OCI-LY3 (cell line): ENCODE measurements around the gene LZTS2.

ENCODE experiments used
- H2AFZ ChIP-seq: fragments of 200-600, 300-600 bp; shearing (Covaris generic); 2 replicates; pipeline ENCODE4 v1.6.0; 2014; ENCODE audit warnings: antibody characterized with exemption, low read depth, low read length
- H3K27ac ChIP-seq: fragments of 200-600, 300-600 bp; sonication (generic); 2 replicates; pipeline ENCODE4 v1.5.1; 2014; ENCODE audit warnings: mild to moderate bottlenecking, low read length, moderate library complexity, mixed read lengths
- H3K27me3 ChIP-seq: fragments of 200-600, 300-600 bp; sonication (generic); 2 replicates; pipeline ENCODE4 v1.6.1; 2014; ENCODE audit warnings: low read depth, low read length, mixed read lengths
- H3K36me3 ChIP-seq: fragments of 200-600, 300-600 bp; sonication (generic); replicated peaks from 2 replicates; pipeline ENCODE3; 2014; ENCODE audit warnings: low read depth, low read length, mixed read lengths
- H3K4me1 ChIP-seq: fragments of 300-600, 200-600 bp; sonication (generic); 2 replicates; pipeline ENCODE4 v1.6.1; 2014; ENCODE audit warnings: low read length, mixed read lengths
- H3K4me2 ChIP-seq: fragments of 200-600, 300-600 bp; sonication (generic); 2 replicates; pipeline ENCODE4 v1.6.1; 2014; ENCODE audit warnings: low read length, mixed read lengths
- H3K4me3 ChIP-seq: fragments of 300-600, 200-600 bp; sonication (generic); 2 replicates; pipeline ENCODE4 v1.5.1; 2014; ENCODE audit warnings: antibody characterized with exemption, mild to moderate bottlenecking, low read length, moderate library complexity
- H3K79me2 ChIP-seq: fragments of 300-600, 200-600 bp; shearing (Covaris generic); 2 replicates; pipeline ENCODE4 v1.6.1; 2014; ENCODE audit warnings: mild to moderate bottlenecking, low read length, mixed read lengths
- H3K9ac ChIP-seq: fragments of 300-600, 200-600 bp; shearing (Covaris generic); 2 replicates; pipeline ENCODE4 v1.6.0; 2014; ENCODE audit warnings: mild to moderate bottlenecking, low read length, moderate library complexity
- H3K9me3 ChIP-seq: fragments of 200-600, 300-600 bp; shearing (Covaris generic); 2 replicates; pipeline ENCODE4 v1.6.1; 2014; ENCODE audit warnings: low read length, mixed read lengths; ENCODE audit not compliant: insufficient read depth
- H4K20me1 ChIP-seq: fragments of 200-600, 300-600 bp; sonication (generic); 2 replicates; pipeline ENCODE4 v1.6.1; 2016; ENCODE audit warnings: low read length, mixed read lengths; ENCODE audit not compliant: insufficient read depth
- EZH2phosphoT487 ChIP-seq: fragments of 200-600 bp; shearing (Covaris generic); IDR thresholded peaks from 2 replicates; pipeline ENCODE4 v1.6.1; 2018; ENCODE audit warnings: antibody characterized with exemption, mixed run types, low read depth
- TF ChIP-seq, protein P1 (sequence below): fragments of 200-600, 300-600 bp; sonication (generic); IDR thresholded peaks from 2 replicates; pipeline ENCODE4 v1.5.1; 2014; ENCODE audit warnings: antibody characterized with exemption, low read length, low read depth

Gene LZTS2

DNA sequence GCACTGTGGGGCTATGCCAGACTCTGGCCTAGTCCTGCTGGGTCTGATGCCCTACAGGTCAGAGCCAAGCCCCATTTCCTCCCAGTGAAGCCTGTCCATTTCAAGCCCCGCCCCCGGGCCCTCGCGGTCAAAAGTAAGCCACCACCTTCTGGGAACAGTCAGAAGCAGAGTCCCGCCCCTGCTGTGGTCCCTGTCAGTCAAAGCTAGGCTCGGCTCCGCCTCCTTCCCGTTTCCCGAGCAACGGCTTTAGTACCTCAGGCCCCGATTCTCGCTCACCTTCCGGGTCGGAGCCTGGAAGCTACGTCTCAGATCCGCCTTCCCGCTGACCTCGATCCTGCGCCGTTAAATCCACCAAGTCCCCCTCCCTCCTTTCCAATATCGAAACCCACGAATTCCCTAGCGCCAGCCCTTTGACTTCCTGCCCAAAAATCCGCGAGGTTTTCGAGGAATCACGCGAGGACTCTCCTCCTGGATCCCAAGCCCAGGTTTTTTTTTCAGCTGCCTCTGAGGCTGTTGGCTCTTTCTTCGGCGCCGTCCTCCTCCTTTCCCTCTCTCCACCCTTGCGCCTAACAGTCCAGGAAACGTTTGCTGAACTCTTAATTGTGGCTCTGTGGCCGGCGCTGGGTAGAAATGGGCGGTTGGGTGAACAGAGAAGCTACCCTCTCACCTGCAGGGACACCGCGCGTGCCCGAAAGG is 43.2 kb downstream of the LZTS2 start:
- Histone ChIP-seq H2AFZ (peak overlapping the region; percentile 97), H3K27ac (no peak overlapping the region), H3K9me3 (no peaks in the 10 kb centered on the region), H3K4me3 (peak overlapping the region; percentile 90), H3K27me3 (no peaks in the 10 kb centered on the region), H3K4me1 (peaks cover 10% of the 10 kb centered on the region; the same call in 1 of the 2 replicates), H4K20me1 (no peaks in the 10 kb centered on the region), H3K79me2 (no peaks in the 10 kb centered on the region), H3K4me2 (peak overlapping the region; percentile 88), H3K9ac (peak overlapping the region; percentile 73), H3K36me3 (no peaks in the 10 kb centered on the region)
- TF ChIP-seq, protein P1, sequence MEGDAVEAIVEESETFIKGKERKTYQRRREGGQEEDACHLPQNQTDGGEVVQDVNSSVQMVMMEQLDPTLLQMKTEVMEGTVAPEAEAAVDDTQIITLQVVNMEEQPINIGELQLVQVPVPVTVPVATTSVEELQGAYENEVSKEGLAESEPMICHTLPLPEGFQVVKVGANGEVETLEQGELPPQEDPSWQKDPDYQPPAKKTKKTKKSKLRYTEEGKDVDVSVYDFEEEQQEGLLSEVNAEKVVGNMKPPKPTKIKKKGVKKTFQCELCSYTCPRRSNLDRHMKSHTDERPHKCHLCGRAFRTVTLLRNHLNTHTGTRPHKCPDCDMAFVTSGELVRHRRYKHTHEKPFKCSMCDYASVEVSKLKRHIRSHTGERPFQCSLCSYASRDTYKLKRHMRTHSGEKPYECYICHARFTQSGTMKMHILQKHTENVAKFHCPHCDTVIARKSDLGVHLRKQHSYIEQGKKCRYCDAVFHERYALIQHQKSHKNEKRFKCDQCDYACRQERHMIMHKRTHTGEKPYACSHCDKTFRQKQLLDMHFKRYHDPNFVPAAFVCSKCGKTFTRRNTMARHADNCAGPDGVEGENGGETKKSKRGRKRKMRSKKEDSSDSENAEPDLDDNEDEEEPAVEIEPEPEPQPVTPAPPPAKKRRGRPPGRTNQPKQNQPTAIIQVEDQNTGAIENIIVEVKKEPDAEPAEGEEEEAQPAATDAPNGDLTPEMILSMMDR, result no peak
- TF ChIP-seq EZH2phosphoT487, result no peak

DNA sequence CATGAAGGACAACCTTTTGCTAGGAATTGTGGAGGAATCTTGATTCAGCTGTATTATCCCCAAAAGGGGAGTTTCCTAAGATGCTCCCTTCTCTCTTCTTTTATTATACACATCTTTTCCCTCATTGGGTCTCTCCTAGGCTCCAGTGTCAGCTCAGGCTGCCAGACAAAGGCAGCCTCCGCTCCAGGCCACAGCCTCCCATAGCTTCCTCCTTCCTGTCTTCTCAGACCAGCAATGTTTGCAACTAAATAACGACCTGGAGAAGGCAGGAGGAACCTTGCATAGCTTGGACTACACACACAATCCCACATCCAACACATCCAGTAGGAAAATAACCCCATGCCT is 43.7 kb downstream of the LZTS2 start:
- peaks cover 10% of the 10 kb centered on the region; the same call in 1 of the 2 replicates for H3K4me1 ChIP-seq
- H2AFZ ChIP-seq, result peak overlapping the region; percentile 97
- no peaks in the 10 kb centered on the region for H4K20me1 ChIP-seq
- peak overlapping the region; percentile 73 for H3K9ac ChIP-seq
- no peaks in the 10 kb centered on the region for H3K36me3 ChIP-seq
- H3K27me3 ChIP-seq, result no peaks in the 10 kb centered on the region
- TF ChIP-seq, protein P1, result no peak
- no peak for TF ChIP-seq EZH2phosphoT487
- H3K9me3 ChIP-seq, result no peaks in the 10 kb centered on the region
- H3K4me2 ChIP-seq, result peak overlapping the region; percentile 88
- no peak overlapping the region for H3K27ac ChIP-seq
- peak overlapping the region; percentile 90 for H3K4me3 ChIP-seq
- H3K79me2 ChIP-seq, result no peaks in the 10 kb centered on the region

DNA sequence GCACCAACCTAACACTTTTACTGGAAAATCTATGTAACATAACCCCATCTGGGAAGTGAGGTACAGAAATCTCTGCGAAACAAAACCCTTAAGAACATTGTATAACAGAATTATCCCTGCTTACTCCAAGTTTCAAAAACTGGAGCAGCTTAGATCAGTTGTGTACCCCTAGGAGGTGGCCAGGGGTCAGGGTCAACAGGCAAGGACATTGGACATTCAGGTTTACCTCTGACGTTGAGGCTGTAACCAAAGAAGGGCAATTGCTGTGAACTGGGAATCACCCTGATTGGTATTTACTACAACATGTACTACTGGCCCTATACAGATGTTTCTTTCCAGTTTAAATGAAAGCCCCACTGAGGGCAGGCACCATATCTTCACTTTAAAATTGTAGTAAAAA is 44.5 kb downstream of the LZTS2 start:
- no peak overlapping the region for H3K27ac ChIP-seq
- H3K27me3 ChIP-seq, result no peaks in the 10 kb centered on the region

More for the DNA sequence above, 44.5 kb downstream of the LZTS2 start:
- H3K9ac ChIP-seq, result no peak overlapping the region
- no peaks in the 10 kb centered on the region for H3K9me3 ChIP-seq
- no peak overlapping the region for H2AFZ ChIP-seq
- no peaks in the 10 kb centered on the region for H3K36me3 ChIP-seq
- H4K20me1 ChIP-seq, result no peaks in the 10 kb centered on the region
- no peaks in the 10 kb centered on the region for H3K79me2 ChIP-seq
- peaks cover 10% of the 10 kb centered on the region; the same call in 1 of the 2 replicates for H3K4me1 ChIP-seq
- H3K4me3 ChIP-seq, result no peak overlapping the region
- TF ChIP-seq EZH2phosphoT487, result no peak
- TF ChIP-seq, protein P1, result no peak
- no peak overlapping the region for H3K4me2 ChIP-seq
